HG03097 (cell line): ENCODE results near the gene NUDT15.
"Not testable (repeated sequence)": the region's sequence is repeated elsewhere in the genome, so short reads cannot be mapped to it uniquely, and the experiment has no call there.

Experiments used
- ATAC-seq: cut with Tn5 transposase; IDR thresholded peaks from one replicate; pipeline ENCODE4 v1.9.1; 2021; ENCODE audit not compliant: unreplicated experiment, low FRiP score

NUDT15 gene

DNA sequence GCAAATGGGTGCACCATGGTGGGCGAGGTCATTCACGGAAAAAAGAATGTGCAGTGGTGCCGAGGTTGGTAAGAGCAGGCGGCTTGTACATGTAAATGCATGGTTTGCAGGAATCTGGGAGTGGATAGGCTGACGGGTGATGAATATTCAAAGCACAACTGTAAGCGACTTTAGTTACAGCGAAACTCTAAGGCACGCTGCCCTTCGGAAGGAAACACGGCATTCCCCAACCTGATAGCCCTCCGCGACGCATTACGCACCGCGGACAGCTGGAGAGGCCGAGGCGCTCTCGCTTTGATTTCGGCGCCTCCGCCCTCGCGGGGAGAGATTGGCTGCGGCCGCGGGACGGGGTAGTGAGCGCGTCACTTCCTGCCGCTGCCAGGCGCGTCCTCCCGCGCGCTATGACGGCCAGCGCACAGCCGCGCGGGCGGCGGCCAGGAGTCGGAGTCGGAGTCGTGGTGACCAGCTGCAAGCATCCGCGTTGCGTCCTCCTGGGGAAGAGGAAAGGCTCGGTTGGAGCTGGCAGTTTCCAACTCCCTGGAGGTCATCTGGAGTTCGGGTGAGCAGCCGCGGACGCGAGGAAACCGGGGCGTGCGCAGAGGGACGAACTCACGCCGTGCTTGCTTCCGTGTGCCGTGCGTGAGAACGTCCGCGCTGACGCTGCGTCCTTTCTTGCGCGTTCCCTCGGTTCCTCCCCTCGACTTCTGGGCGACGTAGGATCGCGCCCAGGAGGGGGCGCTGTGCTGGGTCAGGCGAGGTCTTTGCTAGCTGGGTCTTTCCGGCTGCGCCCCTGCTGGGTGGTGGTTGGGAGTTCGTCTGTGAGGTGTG, at the start of gene NUDT15:
TSS of gene NUDT15 (plus strand) at position 381 of the 828 bp plus-strand sequence. CDS start at position 402, 21 bp downstream.
- peak; percentile 89 for ATAC-seq

DNA sequence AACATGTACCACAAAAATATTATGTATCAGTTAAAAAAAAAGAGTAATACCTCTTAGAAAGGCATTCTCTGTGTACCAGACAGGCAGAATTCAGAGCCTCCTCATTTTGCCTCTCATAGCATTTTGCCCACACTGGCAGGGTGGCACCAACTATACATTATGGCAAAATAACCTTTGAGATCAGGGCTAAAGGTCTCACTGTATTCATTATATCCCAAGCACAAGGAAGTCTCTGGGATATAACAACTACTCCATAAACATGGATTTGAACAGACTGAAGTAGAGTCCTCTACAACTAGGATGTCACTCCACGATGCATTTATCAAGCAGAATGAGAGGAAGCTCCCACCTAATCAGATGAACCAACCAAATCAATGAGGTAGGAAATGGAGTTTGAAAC, 47.1 kb upstream of the NUDT15 start:
- ATAC-seq: no peak

DNA sequence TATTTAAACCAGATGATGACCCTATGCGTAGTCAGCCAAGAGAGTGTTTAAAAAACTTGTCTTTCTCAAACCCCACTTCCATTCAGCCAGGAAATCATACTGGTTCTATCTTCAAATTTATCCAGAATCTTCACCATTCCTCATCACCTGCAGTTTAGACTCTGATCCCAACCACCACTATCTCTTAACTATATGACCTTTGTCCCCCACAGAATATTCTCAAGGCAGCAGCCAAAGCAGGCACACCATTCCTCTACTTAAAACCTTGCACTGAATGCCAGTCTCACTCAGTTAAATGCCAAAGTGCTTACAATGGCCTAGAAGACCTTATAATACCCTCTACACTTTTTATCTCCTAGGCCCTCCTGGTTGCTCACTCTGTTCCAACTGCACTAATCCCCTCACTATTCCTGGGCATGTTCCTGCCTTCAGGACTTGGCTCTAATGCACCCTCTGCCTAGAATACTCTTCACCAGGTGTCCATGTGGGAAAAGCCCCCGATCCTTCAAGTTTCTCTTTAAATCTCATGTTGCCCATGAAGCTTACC, 46.5 kb upstream of the NUDT15 start:
- no peak for ATAC-seq

DNA sequence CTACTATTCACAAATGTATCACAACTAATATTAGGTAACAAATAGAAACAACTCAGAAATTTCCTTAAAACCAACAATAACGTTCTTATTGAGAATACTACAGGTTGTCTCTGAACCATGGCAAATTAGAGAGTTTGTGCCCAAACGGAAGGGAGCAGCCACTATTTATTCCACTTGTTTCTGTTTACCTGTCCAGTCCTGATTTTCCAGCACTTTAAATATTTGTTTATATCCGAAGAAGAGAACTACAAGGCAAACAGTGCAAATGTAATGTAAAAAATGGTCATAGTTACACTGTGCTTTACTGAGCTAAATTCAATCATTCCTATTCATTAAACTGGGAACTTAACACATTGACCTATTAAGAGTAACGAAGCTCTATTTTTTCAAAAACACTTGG, 45.7 kb upstream of the NUDT15 start:
- no peak for ATAC-seq

DNA sequence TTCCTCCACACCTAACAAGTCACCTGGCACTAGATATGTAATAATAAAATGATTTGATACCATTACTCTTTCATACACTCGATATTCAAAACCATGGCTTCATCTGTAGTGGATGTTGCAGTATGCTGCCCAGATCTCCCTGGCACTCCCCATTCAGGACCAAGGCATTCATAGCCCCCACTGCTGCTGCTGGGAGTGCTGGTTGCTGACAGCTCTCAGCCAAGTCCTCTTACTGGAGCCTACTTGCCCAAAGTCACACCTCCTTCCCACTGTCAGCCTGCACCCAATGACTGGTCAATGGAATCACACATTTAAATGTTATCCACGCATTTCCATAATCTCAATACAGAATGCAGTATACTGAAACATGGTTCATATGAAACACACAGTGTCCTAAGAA, 40.1 kb upstream of the NUDT15 start:
- ATAC-seq: no peak

DNA sequence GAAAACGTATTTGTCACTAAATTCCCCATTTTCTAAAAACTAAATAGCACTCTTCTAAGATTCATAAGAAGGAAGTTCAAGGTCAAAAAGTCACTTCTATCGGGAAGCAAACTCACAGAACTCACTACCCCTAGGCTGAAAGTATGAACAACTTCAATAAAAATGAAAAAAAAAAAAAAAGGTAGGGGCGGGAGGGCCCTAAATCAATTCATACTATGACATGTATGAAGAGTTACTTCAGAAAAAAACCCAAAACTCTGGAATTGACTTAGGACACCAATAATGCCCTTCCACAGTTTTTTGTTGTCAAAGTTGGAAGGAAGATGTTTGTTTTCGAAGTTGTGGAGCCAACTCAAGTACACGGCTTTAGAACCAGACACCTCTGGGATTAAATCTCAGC, 37.6 kb upstream of the NUDT15 start:
- no peak for ATAC-seq

DNA sequence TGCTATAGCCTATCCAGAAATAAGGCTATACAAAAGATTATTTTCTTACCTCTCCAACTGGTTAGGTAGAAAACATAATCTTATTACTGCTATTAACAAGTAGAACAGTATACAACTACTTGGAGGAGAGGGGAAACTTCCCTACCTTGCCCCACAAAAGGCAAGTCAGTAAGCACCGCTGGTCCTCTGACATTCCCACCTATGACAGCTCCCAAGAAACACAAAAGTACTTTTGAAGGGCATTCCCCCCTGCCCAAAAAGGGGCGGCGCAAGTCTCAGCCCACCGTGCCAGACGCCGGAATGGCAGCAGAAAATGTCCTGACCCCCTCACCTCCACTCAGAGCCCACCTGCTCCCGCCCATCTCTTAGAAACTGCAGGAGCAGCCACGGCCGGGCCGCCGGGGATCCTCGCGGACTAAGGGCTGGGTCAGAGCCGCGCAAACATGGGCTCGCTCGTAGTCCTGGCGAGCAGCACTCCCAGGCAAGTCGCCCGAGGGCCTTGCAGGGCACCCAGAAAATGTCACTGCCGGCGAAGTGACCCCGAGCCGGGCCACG, 36.9 kb upstream of the NUDT15 start:
- ATAC-seq: peak; percentile 33

DNA sequence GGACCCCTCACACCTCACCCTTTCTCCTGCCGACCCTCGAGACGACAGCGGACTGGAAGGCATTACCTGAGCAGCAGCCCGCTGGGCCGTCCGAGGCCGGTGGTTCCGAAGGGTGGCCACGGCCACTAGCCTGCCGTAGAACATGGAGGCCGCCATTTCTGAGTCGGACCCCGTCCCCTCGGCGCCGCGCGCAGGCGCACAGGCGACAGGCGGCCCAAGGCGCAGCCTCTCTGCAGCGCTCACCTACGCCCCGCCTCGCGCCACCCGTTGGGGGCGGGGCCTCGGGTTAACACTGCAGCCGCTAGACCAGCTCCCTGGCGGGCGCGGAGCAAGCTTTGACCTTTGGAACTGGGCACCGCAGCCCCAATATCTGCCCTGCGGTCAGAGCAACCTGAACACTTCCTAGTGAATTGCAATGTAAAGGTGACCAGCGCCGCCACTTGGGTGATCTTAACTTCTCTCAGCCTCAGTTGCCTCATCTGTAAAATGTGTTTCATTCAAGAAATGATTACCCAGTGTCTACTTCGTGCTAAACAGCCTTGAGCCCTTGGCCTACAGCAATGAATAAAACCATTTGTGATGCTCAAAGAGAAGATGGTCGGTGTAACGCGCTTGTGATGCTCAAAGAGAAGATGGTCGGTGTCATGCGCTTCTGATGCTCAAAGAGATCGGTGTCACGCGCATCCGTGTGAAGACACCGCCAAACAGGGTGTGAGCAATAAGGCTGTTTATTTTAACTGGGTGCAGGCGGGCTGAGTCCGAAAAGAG, 36.2 kb upstream of the NUDT15 start, which contains the start of gene SUCLA2:
TSS of gene SUCLA2 (minus strand) at position 160 of the 768 bp plus-strand sequence. CDS start at position 156, 4 bp downstream.
- ATAC-seq: peak; percentile 99

DNA sequence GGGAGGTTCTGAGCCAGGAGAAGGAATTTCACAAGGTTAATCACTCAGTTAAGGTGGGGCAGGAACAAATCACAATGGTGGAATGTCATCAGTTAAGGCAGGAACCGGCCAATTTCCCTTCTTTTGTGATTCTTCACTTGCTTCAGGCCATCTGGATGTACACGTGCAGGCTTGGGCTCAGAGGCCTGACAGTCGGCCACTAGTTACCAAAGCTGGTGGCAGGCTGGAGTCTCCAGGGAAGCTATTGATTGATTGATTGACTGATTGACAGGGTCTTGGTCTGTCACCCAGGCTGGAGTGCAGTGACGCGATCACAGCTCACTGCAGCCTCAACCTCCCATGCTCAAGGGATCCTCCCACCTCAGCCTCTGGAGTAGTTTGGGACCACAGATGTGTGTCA, 35.5 kb upstream of the NUDT15 start:
- ATAC-seq: not testable (repeated sequence)

DNA sequence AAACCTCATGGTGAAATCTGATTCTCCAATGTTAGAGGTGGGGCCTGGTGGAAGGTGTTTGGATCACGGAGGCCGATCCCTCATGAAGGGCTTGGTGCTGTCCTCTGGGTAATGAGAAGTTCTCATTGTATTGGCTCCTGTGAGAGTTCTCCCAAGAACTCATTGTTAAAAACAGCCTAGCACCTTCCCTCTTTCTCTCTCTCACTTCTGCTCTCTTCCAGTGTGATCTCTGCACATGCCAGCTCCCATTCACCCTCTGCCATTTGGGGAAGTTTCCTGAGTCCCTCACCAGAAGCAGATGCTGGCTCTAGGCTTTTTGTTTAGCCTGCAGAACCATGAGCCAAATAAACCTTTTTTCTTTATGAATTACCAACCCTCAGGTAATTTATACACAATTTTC, 33.3 kb upstream of the NUDT15 start:
- no peak for ATAC-seq

DNA sequence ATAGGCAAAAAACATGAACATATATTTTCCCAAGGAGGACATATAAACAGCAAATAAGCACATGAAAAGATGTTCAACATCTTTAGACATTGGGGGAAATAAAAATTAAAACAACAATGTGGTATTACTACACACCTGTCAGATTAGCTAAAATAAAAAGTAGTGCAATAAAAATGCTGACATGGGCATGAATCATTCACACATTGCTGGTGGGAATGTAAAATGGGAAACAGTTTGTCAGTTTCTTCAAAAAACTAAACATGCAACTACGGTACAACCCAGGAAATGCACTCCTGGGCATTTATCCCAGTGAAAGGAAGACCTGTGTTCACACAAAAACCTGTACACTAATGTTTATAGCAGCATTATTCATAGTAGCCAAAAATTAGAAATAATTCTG, 31.1 kb upstream of the NUDT15 start:
- no peak for ATAC-seq

DNA sequence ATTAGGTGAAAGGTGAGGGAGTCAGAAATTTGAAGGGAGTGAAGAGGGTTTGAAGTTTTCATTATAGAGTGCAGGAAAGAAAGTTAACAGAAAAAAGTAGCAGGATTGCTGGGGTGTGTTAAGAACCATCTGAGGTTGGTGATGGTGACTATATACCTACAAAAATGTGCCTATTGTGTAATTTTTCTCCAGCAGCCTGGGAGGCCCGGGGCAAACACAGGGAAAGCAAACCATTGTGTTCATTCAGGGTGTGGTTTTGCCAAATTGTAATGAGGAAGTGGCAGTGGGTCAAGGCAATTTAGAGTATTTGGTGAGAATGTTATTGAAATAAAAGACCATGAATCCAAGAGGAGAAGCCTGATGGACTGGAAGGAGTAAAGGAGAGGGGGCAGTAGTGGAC, 28.2 kb upstream of the NUDT15 start:
- no peak for ATAC-seq

DNA sequence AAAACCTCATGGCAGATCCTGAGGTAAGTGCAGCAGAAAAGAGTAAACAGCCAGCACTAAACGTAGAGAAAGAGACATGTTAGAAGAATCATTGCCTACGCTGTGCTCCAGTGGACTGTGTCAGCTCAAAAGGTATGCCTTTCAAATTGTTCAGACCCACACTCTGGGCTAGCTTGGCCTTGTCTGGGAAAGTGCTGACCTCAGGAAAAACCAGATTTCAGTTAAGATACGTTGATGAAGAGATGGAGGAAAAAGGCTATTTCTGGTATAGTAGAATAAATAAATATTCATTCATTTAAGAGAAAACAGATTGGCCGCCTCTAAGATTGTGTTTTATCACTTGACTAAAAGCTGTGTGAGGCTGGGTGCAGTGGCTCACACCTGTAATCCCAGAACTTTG, 26.8 kb upstream of the NUDT15 start:
- no peak for ATAC-seq

DNA sequence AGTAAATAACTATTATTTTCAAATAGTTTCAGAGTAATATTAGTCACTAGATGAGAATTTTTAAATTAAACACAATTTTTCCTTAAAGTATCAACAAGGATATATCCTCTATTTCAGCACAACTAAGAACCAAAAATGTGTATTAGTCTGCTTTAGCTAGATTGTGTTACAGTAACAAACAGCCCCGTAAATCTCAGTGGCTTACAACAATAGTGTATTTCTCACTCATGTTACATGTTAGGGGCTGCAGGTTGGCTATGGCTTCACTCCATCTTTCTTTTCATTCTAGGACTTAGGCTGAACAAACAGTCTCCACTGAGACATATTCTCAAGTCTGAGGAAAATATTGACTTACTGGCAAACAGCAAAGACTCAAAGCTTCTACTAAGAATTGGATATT, 24.9 kb upstream of the NUDT15 start:
- no peak for ATAC-seq

DNA sequence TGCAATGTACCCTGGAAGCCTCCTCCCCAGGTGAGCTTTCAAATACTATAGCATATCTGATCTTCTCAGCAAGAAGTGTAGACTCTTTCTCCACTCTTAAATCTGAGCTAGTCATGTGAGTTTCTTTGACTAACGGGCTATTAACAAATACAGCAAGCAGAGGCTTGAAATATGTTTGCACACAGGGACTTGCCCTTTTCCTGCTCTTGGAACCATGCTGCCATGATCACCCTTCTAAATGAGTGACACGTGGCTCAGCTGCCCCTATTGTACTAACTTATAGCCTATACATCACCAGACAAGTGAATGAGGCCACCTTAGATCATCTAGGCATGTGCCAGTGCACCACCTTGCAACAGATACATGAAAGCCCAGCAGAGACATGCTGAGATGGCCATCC, 23.2 kb upstream of the NUDT15 start:
- ATAC-seq: no peak

DNA sequence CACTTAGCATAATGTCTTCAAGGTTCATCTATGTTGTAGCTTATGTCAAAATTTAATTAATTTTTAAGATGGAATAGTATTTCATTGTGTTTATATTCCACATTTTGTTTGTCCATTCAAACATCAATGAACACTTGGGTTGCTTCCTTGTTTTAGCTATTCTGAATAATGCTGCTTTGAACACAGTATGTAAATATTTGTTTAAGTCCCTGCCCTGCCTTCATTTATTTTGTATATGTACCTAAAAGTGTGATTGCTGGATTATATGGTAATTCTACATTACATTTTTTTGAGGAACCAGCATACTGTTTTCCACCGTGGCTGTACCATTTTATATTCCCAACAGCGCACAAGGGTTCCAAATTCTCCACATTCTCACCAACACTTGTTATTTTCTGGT, 18.9 kb upstream of the NUDT15 start:
- no peak for ATAC-seq

DNA sequence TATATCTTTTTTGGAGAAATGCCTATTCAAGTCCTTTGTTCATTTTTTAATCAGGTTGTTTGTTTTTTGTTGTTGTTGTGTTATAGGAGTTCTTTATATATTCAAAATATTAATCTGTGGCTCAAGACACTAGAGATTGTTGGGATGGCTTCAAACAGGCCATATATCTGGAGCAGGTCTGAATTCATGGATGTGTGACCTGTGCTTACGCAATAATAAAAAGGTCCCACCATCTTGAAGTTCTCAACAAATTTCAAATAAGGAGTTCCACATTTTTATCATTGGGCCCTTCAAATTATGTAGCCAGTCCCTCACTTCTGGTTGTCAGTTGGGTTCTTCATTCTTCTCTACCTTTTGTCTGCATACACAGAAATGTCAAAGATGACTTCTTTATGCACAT, 17.7 kb upstream of the NUDT15 start:
- no peak for ATAC-seq

DNA sequence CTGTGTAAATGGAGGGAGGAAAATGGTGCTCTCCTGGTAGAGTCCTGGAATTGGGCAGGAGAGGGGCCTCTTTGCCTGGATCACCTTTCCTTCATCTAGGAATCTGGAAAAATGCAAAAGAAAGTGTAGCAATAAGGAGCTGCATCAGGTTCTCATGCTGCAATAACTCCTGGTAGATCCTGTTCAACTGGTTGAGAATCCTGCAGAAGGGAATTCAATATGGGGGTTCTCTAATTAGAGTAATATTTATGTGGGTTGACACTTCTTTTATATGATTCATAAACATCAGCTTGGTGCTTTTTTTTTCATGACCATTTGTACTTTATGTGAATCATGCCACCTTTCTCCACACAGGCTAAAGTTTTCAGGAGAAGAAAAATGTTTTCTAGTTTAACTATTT, 9.5 kb upstream of the NUDT15 start:
- ATAC-seq: no peak

DNA sequence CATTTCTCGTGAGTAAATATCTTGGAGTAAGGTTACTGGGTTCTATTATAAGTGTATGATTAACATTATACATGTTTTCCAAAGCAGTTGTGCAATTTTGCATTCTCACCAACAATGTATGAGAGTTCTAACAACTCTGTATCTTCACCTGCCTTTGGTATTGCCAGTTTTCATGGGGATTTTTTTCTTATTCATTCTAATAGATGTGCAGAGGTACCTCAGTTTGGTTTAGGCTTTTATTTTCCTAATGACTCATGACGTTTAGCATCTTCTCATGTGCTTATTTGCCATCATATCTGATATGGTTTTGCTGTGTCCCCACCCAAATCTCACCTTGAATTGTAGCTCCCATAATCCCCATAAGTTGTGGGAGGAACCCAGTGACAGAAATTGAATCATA, 7.7 kb upstream of the NUDT15 start:
- ATAC-seq: no peak

DNA sequence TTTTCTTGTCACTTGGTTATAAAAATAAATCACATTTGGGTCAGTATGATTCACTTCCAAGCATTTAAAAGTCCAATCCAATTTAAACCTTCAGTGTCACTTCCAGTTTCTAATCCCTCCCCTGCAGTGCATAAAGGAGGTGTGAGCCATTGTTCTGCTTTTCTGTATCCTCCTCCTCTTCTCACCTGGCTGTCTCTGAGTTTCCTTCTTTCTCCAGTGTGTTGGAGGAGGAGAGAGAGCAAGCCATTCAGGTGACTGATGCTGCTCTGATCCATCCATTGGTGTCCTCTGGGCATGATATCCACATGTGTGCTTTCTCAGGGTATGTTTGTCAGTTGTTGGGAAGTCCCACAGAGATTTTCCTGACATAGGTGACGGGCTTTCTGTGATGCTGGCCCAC, 1.2 kb downstream of the NUDT15 start:
- ATAC-seq: no peak

DNA sequence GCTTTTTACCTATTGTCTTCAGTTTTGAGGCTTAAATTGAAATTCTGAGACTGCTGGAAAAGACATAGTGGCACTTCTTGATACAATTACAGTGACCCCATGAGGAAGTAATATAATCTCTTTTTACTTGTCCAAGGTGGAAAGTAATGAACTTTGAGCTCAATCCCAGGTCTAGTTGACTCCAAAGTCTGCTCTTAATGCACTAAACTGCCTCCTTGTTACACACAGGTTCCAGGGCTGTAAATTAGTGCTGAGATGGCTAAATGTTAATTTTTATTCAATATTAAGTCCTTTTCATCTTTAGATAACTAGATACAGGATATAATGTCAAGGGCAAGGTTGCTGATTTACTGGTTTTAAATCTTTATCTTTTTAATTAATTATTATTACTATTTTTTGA, 2.5 kb downstream of the NUDT15 start:
- no peak for ATAC-seq
